ENCODE results near the gene CPN1.
"Not testable (repeated sequence)": the region's sequence is repeated elsewhere in the genome, so short reads cannot be mapped to it uniquely, and the experiment has no call there.

Gene CPN1

GRCh38 chr10:100089241-100089640 is 7.6 kb upstream of the CPN1 start:
- no peak overlapping the region for H3K4me3 ChIP-seq (ENCODE audit: low read depth, low read length)
- no peak for DNase-seq (ENCODE audit: low read depth)
- no peak for TF ChIP-seq MAX (IDR thresholded peaks at IDR 0.05; ENCODE audit: low read depth, low read length)
- TF ChIP-seq MYC (IDR thresholded peaks at IDR 0.05; ENCODE audit: low read depth, low read length), result no peak
- no peak for TF ChIP-seq CTCF (IDR thresholded peaks at IDR 0.05; ENCODE audit: low read depth, low read length)
- TF ChIP-seq POLR2A (IDR thresholded peaks at IDR 0.05; ENCODE audit: extremely low read depth, insufficient read length), result no peak

GRCh38 chr10:100086708-100087107 is 5.0 kb upstream of the CPN1 start:
- DNase-seq (ENCODE audit: low read depth); H3K4me3 ChIP-seq (ENCODE audit: low read depth, low read length): not testable (repeated sequence)

- TF ChIP-seq POLR2A (IDR thresholded peaks at IDR 0.05; ENCODE audit: extremely low read depth, insufficient read length) (no peak), MYC (IDR thresholded peaks at IDR 0.05; ENCODE audit: low read depth, low read length) (no peak), MAX (IDR thresholded peaks at IDR 0.05; ENCODE audit: low read depth, low read length) (no peak), CTCF (IDR thresholded peaks at IDR 0.05; ENCODE audit: low read depth, low read length) (no peak)
These were observed 3.9 kb upstream of the CPN1 start for GRCh38 chr10:100085596-100085995.

GRCh38 chr10:100083623-100084022 is 2.0 kb upstream of the CPN1 start:
- TF ChIP-seq CTCF (IDR thresholded peaks at IDR 0.05; ENCODE audit: low read depth, low read length) (no peak), POLR2A (IDR thresholded peaks at IDR 0.05; ENCODE audit: extremely low read depth, insufficient read length) (no peak), MAX (IDR thresholded peaks at IDR 0.05; ENCODE audit: low read depth, low read length) (no peak), MYC (IDR thresholded peaks at IDR 0.05; ENCODE audit: low read depth, low read length) (no peak)
- no peak overlapping the region for H3K4me3 ChIP-seq (ENCODE audit: low read depth, low read length)
- no peak for DNase-seq (ENCODE audit: low read depth)

More at GRCh38 chr10:100085596-100085995, 3.9 kb upstream of the CPN1 start:
- no peak for DNase-seq (ENCODE audit: low read depth)
- H3K4me3 ChIP-seq (ENCODE audit: low read depth, low read length), result no peak overlapping the region

- DNase-seq (ENCODE audit: low read depth); H3K4me3 ChIP-seq (ENCODE audit: low read depth, low read length): not testable (repeated sequence)
These were observed 607 bp upstream of the CPN1 start for GRCh38 chr10:100082276-100082675.

- TF ChIP-seq MYC (IDR thresholded peaks at IDR 0.05; ENCODE audit: low read depth, low read length), result no peak
- no peak for TF ChIP-seq MAX (IDR thresholded peaks at IDR 0.05; ENCODE audit: low read depth, low read length)
- TF ChIP-seq CTCF (IDR thresholded peaks at IDR 0.05; ENCODE audit: low read depth, low read length), result no peak
- no peak for TF ChIP-seq POLR2A (IDR thresholded peaks at IDR 0.05; ENCODE audit: extremely low read depth, insufficient read length)
- DNase-seq (ENCODE audit: low read depth), result no peak
- no peak overlapping the region for H3K4me3 ChIP-seq (ENCODE audit: low read depth, low read length)
These were observed 4.9 kb downstream of the CPN1 start for GRCh38 chr10:100076750-100077149.

GRCh38 chr10:100075426-100076220 is 6.0 kb downstream of the CPN1 start:
- H3K4me3 ChIP-seq (ENCODE audit: low read depth, low read length), result no peak overlapping the region
- DNase-seq (ENCODE audit: low read depth), result no peak
- TF ChIP-seq CTCF (IDR thresholded peaks at IDR 0.05; ENCODE audit: low read depth, low read length) (no peak), MYC (IDR thresholded peaks at IDR 0.05; ENCODE audit: low read depth, low read length) (no peak), MAX (IDR thresholded peaks at IDR 0.05; ENCODE audit: low read depth, low read length) (no peak), POLR2A (IDR thresholded peaks at IDR 0.05; ENCODE audit: extremely low read depth, insufficient read length) (no peak)

All from NB4 (cell line).